HUES64 (cell line): ENCODE measurements around the gene ZMIZ1.

Experiments used
- H3K27ac ChIP-seq: 2 replicates; pipeline ENCODE4 v1.7.0; 2013; ENCODE audit warnings: low read depth, low read length, inconsistent platforms
- H3K27me3 ChIP-seq: 2 replicates; pipeline ENCODE4 v1.6.1; 2013; ENCODE audit warnings: mild to moderate bottlenecking, low read length; ENCODE audit not compliant: insufficient read depth
- H3K36me3 ChIP-seq: 2 replicates; pipeline ENCODE4 v1.6.1; 2013; ENCODE audit warnings: mild to moderate bottlenecking, low read length; ENCODE audit not compliant: insufficient read depth
- H3K4me1 ChIP-seq: 2 replicates; pipeline ENCODE4 v1.6.1; 2013; ENCODE audit warnings: mild to moderate bottlenecking, low read length, moderate library complexity; ENCODE audit not compliant: insufficient read depth
- H3K4me3 ChIP-seq: 2 replicates; pipeline ENCODE4 v1.5.1; 2013; ENCODE audit warnings: mild to moderate bottlenecking, low read length, moderate library complexity
- H3K9ac ChIP-seq: 2 replicates; pipeline ENCODE4 v1.6.1; 2013; ENCODE audit warnings: mild to moderate bottlenecking, low read depth, low read length
- H3K9me3 ChIP-seq: 2 replicates; pipeline ENCODE4 v1.6.1; 2013; ENCODE audit warnings: low read depth, low read length; ENCODE audit not compliant: insufficient read depth
- WGBS: fragments of 150-250, 120-280 bp; methylation state at CpG from one replicate; pipeline ENCODE4 v1.1.7; 2013; ENCODE audit warnings: missing lambda C conversion rate; 5-methylcytosine and 5-hydroxymethylcytosine counted together

Gene ZMIZ1

DNA sequence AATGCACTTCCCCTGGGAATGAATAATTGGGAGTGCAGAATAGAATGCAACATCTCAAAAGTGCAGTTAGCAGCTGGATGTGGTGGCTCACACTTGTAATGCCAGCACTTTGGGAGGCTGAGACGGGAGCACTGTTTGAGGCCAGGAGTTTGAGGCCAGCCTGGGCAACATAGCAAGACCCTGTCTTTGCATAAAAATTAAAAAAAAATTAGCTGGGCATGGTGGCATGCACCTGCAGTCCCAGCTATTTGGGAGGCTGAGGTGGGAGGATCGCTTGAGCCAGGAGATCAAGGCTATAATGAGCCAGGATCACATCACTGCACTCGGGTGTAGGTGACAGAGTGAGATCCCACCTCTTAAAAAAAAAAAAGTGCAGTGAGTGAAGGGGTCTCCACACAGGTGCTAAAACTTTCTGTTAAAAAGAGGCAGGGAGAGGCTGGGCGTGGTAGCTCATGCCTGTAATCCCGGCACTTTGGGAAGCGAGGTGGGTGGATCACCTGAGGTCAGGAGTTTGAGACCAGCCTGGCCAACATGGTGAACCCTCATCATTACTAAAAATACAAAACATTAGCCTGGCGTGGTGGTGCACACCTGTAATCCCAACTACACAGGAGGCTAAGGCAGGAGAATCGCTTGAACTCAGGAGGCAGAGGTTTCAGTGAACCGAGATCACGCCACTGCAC is 13.5 kb upstream of the ZMIZ1 start:
- peaks cover 25% of the 10 kb centered on the region for H3K4me1 ChIP-seq
- H3K4me3 ChIP-seq = no peak overlapping the region
- no peaks in the 10 kb centered on the region for H3K36me3 ChIP-seq
- H3K27me3 ChIP-seq = no peaks in the 10 kb centered on the region
- 94% methylated on average over 10 of the region's 10 CpGs for WGBS
- H3K27ac ChIP-seq = no peak overlapping the region
- no peak overlapping the region for H3K9ac ChIP-seq
- no peaks in the 10 kb centered on the region for H3K9me3 ChIP-seq

GRCh38 chr10:79055892-79056291 is 12.9 kb upstream of the ZMIZ1 start:
- Histone ChIP-seq H3K9me3 (no peaks in the 10 kb centered on the region), H3K9ac (no peak overlapping the region), H3K27ac (no peak overlapping the region), H3K4me1 (peaks cover 20% of the 10 kb centered on the region), H3K27me3 (no peaks in the 10 kb centered on the region), H3K4me3 (no peak overlapping the region), H3K36me3 (no peaks in the 10 kb centered on the region)
- 91% methylated on average over 4 of the region's 4 CpGs for WGBS

DNA sequence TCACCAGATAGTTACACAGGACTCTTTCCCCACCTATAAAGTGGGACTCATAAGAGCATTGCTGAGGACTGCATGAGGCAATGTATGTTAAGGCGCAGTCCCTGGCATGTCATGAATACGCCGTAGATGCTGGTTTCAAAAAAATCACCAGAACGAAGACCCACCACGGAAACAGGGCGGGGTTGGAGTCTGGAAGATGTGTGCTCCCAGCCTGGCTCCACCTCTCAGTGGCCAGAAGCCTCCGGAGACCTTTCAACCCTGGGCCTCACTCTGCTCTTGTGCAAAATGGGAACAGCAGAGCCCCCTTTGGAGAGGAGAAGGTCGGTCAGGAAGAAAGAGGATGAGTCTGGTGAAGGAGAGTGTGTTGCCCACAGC is 12.4 kb upstream of the ZMIZ1 start:
- Histone ChIP-seq H3K4me3 (no peak overlapping the region), H3K9ac (no peak overlapping the region), H3K9me3 (no peaks in the 10 kb centered on the region), H3K36me3 (no peaks in the 10 kb centered on the region), H3K27ac (no peak overlapping the region), H3K4me1 (peaks cover 17% of the 10 kb centered on the region), H3K27me3 (no peaks in the 10 kb centered on the region)
- 63% methylated on average over 8 of the region's 8 CpGs for WGBS

- Histone ChIP-seq H3K4me1 (peaks cover 12% of the 10 kb centered on the region), H3K36me3 (no peaks in the 10 kb centered on the region), H3K9me3 (no peaks in the 10 kb centered on the region), H3K27ac (no peak overlapping the region), H3K27me3 (no peaks in the 10 kb centered on the region), H3K9ac (no peak overlapping the region), H3K4me3 (no peak overlapping the region)
- 49% methylated on average over 14 of the region's 14 CpGs for WGBS
Measured at GRCh38 chr10:79056736-79057391, 11.9 kb upstream of the ZMIZ1 start.

DNA sequence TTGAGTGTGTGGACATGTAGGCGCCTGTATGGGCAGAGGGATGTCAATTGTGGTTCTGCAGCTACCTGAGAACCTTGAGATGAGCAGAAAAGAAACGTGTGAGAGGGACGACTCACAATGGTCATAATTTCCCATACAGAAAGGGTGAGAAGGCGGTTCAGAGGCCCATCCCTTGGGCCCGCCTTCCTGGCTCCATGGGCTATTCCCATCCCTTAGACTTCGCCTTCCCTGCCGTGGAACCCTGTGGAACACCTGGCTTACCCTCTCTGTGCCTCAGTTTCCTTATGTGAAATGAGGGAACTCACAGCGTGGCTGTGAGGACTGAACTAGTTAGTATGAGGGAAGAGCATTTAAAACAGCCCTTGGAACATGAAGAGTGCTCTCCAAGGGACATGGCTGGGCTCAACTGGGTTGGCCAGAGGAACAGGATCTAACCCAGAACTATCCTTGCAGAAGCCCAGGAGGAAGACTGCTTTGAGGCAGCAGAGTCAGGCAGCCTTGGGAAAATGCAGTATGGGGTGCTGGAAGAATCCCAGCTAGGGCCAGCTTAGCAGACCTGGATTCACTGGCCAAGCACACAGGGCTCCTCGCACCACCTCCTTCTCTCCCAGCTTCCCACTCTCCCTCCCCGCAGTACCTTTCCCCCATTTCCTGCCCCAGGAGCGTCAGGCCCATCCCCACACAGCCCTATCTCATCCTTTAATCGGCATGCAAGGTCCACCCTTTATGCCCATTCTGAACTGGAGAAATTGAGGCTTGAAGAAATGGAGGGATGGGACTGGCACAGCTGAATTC is 11.1 kb upstream of the ZMIZ1 start:
- H3K9ac ChIP-seq = no peak overlapping the region
- WGBS = 79% methylated on average over 12 of the region's 12 CpGs

GRCh38 chr10:79058899-79059841 is 9.6 kb upstream of the ZMIZ1 start:
- 86% methylated on average over 10 of the region's 10 CpGs for WGBS
- H3K27me3 ChIP-seq = no peaks in the 10 kb centered on the region
- H3K4me1 ChIP-seq = peaks cover 12% of the 10 kb centered on the region
- no peak overlapping the region for H3K27ac ChIP-seq
- no peak overlapping the region for H3K4me3 ChIP-seq
- H3K9me3 ChIP-seq = no peaks in the 10 kb centered on the region
- H3K36me3 ChIP-seq = no peaks in the 10 kb centered on the region
- H3K9ac ChIP-seq = no peak overlapping the region

More for the DNA sequence above, 11.1 kb upstream of the ZMIZ1 start:
- peaks cover 12% of the 10 kb centered on the region for H3K4me1 ChIP-seq
- no peak overlapping the region for H3K27ac ChIP-seq
- H3K36me3 ChIP-seq = no peaks in the 10 kb centered on the region
- no peaks in the 10 kb centered on the region for H3K9me3 ChIP-seq
- H3K4me3 ChIP-seq = no peak overlapping the region
- H3K27me3 ChIP-seq = no peaks in the 10 kb centered on the region

- no peak overlapping the region for H3K9ac ChIP-seq
- H3K36me3 ChIP-seq = no peaks in the 10 kb centered on the region
- 90% methylated on average over 11 of the region's 11 CpGs for WGBS
- no peak overlapping the region for H3K27ac ChIP-seq
- no peak overlapping the region for H3K4me3 ChIP-seq
- H3K9me3 ChIP-seq = no peaks in the 10 kb centered on the region
- H3K4me1 ChIP-seq = peaks cover 12% of the 10 kb centered on the region
- H3K27me3 ChIP-seq = no peaks in the 10 kb centered on the region
Measured at GRCh38 chr10:79059859-79060379, 8.8 kb upstream of the ZMIZ1 start.

- Histone ChIP-seq H3K9ac (no peak overlapping the region), H3K4me1 (peaks cover 12% of the 10 kb centered on the region), H3K36me3 (no peaks in the 10 kb centered on the region), H3K9me3 (no peaks in the 10 kb centered on the region), H3K4me3 (no peak overlapping the region), H3K27ac (no peak overlapping the region), H3K27me3 (no peaks in the 10 kb centered on the region)
- 94% methylated on average over 7 of the region's 7 CpGs for WGBS
Measured at GRCh38 chr10:79060641-79061255, 8.0 kb upstream of the ZMIZ1 start.

DNA sequence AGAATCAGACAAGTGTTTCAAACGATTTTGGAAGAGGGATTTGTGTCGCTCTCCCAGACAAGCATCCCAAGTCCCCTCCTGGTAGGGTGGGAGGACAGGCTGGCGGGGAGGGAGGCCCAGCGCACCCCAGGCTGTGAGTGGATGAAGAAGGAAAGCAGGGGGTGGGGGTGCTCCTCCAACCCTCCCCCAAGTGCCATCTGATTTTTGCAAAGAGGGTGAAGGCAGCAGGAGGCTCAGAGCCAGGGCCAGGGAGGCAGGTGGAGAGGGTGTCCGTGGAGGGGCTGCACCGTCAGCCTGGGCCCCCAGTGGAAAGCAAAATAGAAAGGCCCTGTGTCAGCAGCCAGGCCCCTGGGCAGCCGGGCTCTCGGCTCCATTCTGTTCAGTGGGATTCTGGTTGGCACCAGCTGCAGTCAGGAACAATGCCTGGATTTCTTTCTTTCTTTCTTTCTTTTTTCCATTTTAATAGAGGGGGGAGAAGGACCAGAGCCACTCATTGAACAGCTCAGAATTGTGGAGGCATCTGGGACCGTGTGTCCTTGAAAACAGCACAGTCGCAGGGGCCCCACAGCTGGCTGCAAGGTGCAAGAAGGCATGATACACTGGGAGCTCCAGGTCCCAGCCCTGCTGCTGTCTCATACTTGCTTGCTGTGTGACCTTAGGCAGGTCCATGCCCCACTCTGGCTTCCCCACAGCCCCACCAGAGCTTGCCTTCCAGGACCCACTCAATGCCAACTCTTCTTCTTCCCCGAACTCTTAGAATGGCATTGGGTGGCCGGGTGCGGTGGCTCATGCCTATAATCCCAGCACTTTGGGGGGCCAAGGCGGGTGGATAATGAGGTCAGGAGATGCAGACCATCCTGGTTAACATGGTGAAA is 7.1 kb upstream of the ZMIZ1 start:
- Histone ChIP-seq H3K27me3 (peaks cover 4% of the 10 kb centered on the region), H3K9me3 (no peaks in the 10 kb centered on the region), H3K9ac (no peak overlapping the region), H3K4me1 (peaks cover 10% of the 10 kb centered on the region), H3K36me3 (no peaks in the 10 kb centered on the region), H3K4me3 (no peak overlapping the region), H3K27ac (no peak overlapping the region)
- WGBS = 90% methylated on average over 14 of the region's 14 CpGs
